ENCODE results near the gene ARL4A. TPM values are rescaled to one million over a fixed set of nuclear protein-coding genes. Genes with fewer than 3 reads are reported as not detected.

Gene ARL4A
- total and polyA plus RNA-seq, 2 of the 8 experiments (the other 6 are each of a cell fraction or from before 2014, with no cell fraction given), result 14.5 to 29.2 TPM

- TF ChIP-seq RBBP5 (IDR thresholded peaks at IDR 0.05; ENCODE audit: borderline replicate concordance, low read depth, low read length) (no peak), KDM4A (IDR thresholded peaks at IDR 0.05; ENCODE audit: low read depth, low read length, severe bottlenecking) (no peak)
These were observed 22.5 kb downstream of the ARL4A start (continued) for GRCh38 chr7:12709726-12710502.

Data from H1 (cell line).